Measurements from ENCODE around the gene CTIF.

The CTIF gene

GRCh38 chr18:48657447-48658120, 118.8 kb downstream of the CTIF start:
- H3K4me3 ChIP-seq (ENCODE audit: low read length) = no peak overlapping the region
- no peaks in the 10 kb centered on the region for H3K27me3 ChIP-seq (replicated peaks; ENCODE audit: control insufficient read depth, insufficient read depth, low read length)
- DNase-seq (ENCODE audit: low read depth) = peak; percentile 36
- H3K9me3 ChIP-seq (ENCODE audit: control insufficient read depth, low read length) = no peaks in the 10 kb centered on the region
- no peaks in the 10 kb centered on the region for H3K36me3 ChIP-seq (ENCODE audit: control insufficient read depth, insufficient read depth, low read length, severe bottlenecking)
- peak overlapping the region; percentile 13 for H3K9ac ChIP-seq (ENCODE audit: low read length)
- H3K4me1 ChIP-seq (ENCODE audit: control insufficient read depth, insufficient read depth, low read length) = peaks cover 28% of the 10 kb centered on the region

- H3K4me3 ChIP-seq (ENCODE audit: low read length) = no peak overlapping the region
- no peaks in the 10 kb centered on the region for H3K36me3 ChIP-seq (ENCODE audit: control insufficient read depth, insufficient read depth, low read length, severe bottlenecking)
- peaks cover 28% of the 10 kb centered on the region for H3K4me1 ChIP-seq (ENCODE audit: control insufficient read depth, insufficient read depth, low read length)
- no peaks in the 10 kb centered on the region for H3K27me3 ChIP-seq (replicated peaks; ENCODE audit: control insufficient read depth, insufficient read depth, low read length)
- DNase-seq (ENCODE audit: low read depth) = no peak
- H3K9me3 ChIP-seq (ENCODE audit: control insufficient read depth, low read length) = no peaks in the 10 kb centered on the region
- no peak overlapping the region for H3K9ac ChIP-seq (ENCODE audit: low read length)
These were observed 119.9 kb downstream of the CTIF start for GRCh38 chr18:48658721-48659120.

- H3K27me3 ChIP-seq (replicated peaks; ENCODE audit: control insufficient read depth, insufficient read depth, low read length) = no peaks in the 10 kb centered on the region
- DNase-seq (ENCODE audit: low read depth) = no peak
These were observed 120.6 kb downstream of the CTIF start for GRCh38 chr18:48659188-48660009.

GRCh38 chr18:48660346-48661228, 121.8 kb downstream of the CTIF start:
- no peak overlapping the region for H3K9ac ChIP-seq (ENCODE audit: low read length)
- DNase-seq (ENCODE audit: low read depth) = no peak
- H3K9me3 ChIP-seq (ENCODE audit: control insufficient read depth, low read length) = peaks cover 3% of the 10 kb centered on the region
- no peaks in the 10 kb centered on the region for H3K27me3 ChIP-seq (replicated peaks; ENCODE audit: control insufficient read depth, insufficient read depth, low read length)
- peaks cover 28% of the 10 kb centered on the region for H3K4me1 ChIP-seq (ENCODE audit: control insufficient read depth, insufficient read depth, low read length)
- H3K36me3 ChIP-seq (ENCODE audit: control insufficient read depth, insufficient read depth, low read length, severe bottlenecking) = peaks cover 6% of the 10 kb centered on the region
- H3K4me3 ChIP-seq (ENCODE audit: low read length) = no peak overlapping the region

More at GRCh38 chr18:48659188-48660009, 120.6 kb downstream of the CTIF start:
- no peak overlapping the region for H3K9ac ChIP-seq (ENCODE audit: low read length)
- H3K4me3 ChIP-seq (ENCODE audit: low read length) = no peak overlapping the region
- H3K36me3 ChIP-seq (ENCODE audit: control insufficient read depth, insufficient read depth, low read length, severe bottlenecking) = no peaks in the 10 kb centered on the region
- H3K4me1 ChIP-seq (ENCODE audit: control insufficient read depth, insufficient read depth, low read length) = peaks cover 28% of the 10 kb centered on the region
- no peaks in the 10 kb centered on the region for H3K9me3 ChIP-seq (ENCODE audit: control insufficient read depth, low read length)

GRCh38 chr18:48661421-48661820, 122.6 kb downstream of the CTIF start:
- peaks cover 14% of the 10 kb centered on the region for H3K36me3 ChIP-seq (ENCODE audit: control insufficient read depth, insufficient read depth, low read length, severe bottlenecking)
- peaks cover 6% of the 10 kb centered on the region for H3K9me3 ChIP-seq (ENCODE audit: control insufficient read depth, low read length)
- peaks cover 26% of the 10 kb centered on the region for H3K4me1 ChIP-seq (ENCODE audit: control insufficient read depth, insufficient read depth, low read length)
- H3K9ac ChIP-seq (ENCODE audit: low read length) = no peak overlapping the region
- no peak overlapping the region for H3K4me3 ChIP-seq (ENCODE audit: low read length)
- no peak for DNase-seq (ENCODE audit: low read depth)
- H3K27me3 ChIP-seq (replicated peaks; ENCODE audit: control insufficient read depth, insufficient read depth, low read length) = no peaks in the 10 kb centered on the region

- no peaks in the 10 kb centered on the region for H3K27me3 ChIP-seq (replicated peaks; ENCODE audit: control insufficient read depth, insufficient read depth, low read length)
- DNase-seq (ENCODE audit: low read depth) = peak; percentile 81
- peaks cover 19% of the 10 kb centered on the region for H3K4me1 ChIP-seq (ENCODE audit: control insufficient read depth, insufficient read depth, low read length)
- H3K4me3 ChIP-seq (ENCODE audit: low read length) = no peak overlapping the region
- H3K36me3 ChIP-seq (ENCODE audit: control insufficient read depth, insufficient read depth, low read length, severe bottlenecking) = peaks cover 21% of the 10 kb centered on the region
- peaks cover 6% of the 10 kb centered on the region for H3K9me3 ChIP-seq (ENCODE audit: control insufficient read depth, low read length)
- H3K9ac ChIP-seq (ENCODE audit: low read length) = no peak overlapping the region
These were observed 123.3 kb downstream of the CTIF start for GRCh38 chr18:48662011-48662661.

- Histone ChIP-seq H3K4me1 (ENCODE audit: control insufficient read depth, insufficient read depth, low read length) (peaks cover 10% of the 10 kb centered on the region), H3K27me3 (replicated peaks; ENCODE audit: control insufficient read depth, insufficient read depth, low read length) (no peaks in the 10 kb centered on the region), H3K4me3 (ENCODE audit: low read length) (no peak overlapping the region), H3K9ac (ENCODE audit: low read length) (no peak overlapping the region), H3K36me3 (ENCODE audit: control insufficient read depth, insufficient read depth, low read length, severe bottlenecking) (peaks cover 33% of the 10 kb centered on the region), H3K9me3 (ENCODE audit: control insufficient read depth, low read length) (peaks cover 6% of the 10 kb centered on the region)
- DNase-seq (ENCODE audit: low read depth) = no peak
These were observed 124.5 kb downstream of the CTIF start for GRCh38 chr18:48663096-48663930.

- DNase-seq (ENCODE audit: low read depth) = peak; percentile 81
- H3K4me1 ChIP-seq (ENCODE audit: control insufficient read depth, insufficient read depth, low read length) = peaks cover 10% of the 10 kb centered on the region
- H3K27me3 ChIP-seq (replicated peaks; ENCODE audit: control insufficient read depth, insufficient read depth, low read length) = no peaks in the 10 kb centered on the region
- no peak overlapping the region for H3K4me3 ChIP-seq (ENCODE audit: low read length)
- no peak overlapping the region for H3K9ac ChIP-seq (ENCODE audit: low read length)
- peaks cover 6% of the 10 kb centered on the region for H3K9me3 ChIP-seq (ENCODE audit: control insufficient read depth, low read length)
- peaks cover 41% of the 10 kb centered on the region for H3K36me3 ChIP-seq (ENCODE audit: control insufficient read depth, insufficient read depth, low read length, severe bottlenecking)
These were observed 125.4 kb downstream of the CTIF start for GRCh38 chr18:48663931-48664847.

GRCh38 chr18:48665654-48666053, 126.8 kb downstream of the CTIF start:
- H3K4me3 ChIP-seq (ENCODE audit: low read length) = no peak overlapping the region
- no peaks in the 10 kb centered on the region for H3K27me3 ChIP-seq (replicated peaks; ENCODE audit: control insufficient read depth, insufficient read depth, low read length)
- peaks cover 6% of the 10 kb centered on the region for H3K9me3 ChIP-seq (ENCODE audit: control insufficient read depth, low read length)
- H3K36me3 ChIP-seq (ENCODE audit: control insufficient read depth, insufficient read depth, low read length, severe bottlenecking) = peaks cover 53% of the 10 kb centered on the region
- H3K4me1 ChIP-seq (ENCODE audit: control insufficient read depth, insufficient read depth, low read length) = peaks cover 10% of the 10 kb centered on the region
- DNase-seq (ENCODE audit: low read depth) = no peak
- H3K9ac ChIP-seq (ENCODE audit: low read length) = no peak overlapping the region
